Osteoblast (primary cell): ENCODE data around the gene DMD. TPM values are rescaled to one million over a fixed set of nuclear protein-coding genes. Genes with fewer than 3 reads are reported as not detected.

Experiments used
- DNase-seq: peaks from one replicate; pipeline ENCODE4 v3.0.0; 2011; ENCODE audit warnings: low spot score, mixed read lengths; ENCODE audit not compliant: insufficient read length; ENCODE audit errors: missing footprints
- H2AFZ ChIP-seq: 2 replicates; pipeline ENCODE4 v1.6.0; 2011; ENCODE audit warnings: mild to moderate bottlenecking, low read length
- H3K27ac ChIP-seq: 2 replicates; pipeline ENCODE4 v1.5.1; 2011; ENCODE audit warnings: mild to moderate bottlenecking, low read depth, low read length, moderate library complexity
- H3K27me3 ChIP-seq: 2 replicates; pipeline ENCODE4 v1.6.0; 2012; ENCODE audit warnings: mild to moderate bottlenecking, control low read depth, inconsistent platforms, low read length, moderate library complexity; ENCODE audit not compliant: insufficient read depth
- H3K36me3 ChIP-seq: 2 replicates; pipeline ENCODE4 v1.5.1; 2011; ENCODE audit warnings: mild to moderate bottlenecking, low read length, control low read depth, moderate library complexity; ENCODE audit not compliant: insufficient read depth
- H3K4me1 ChIP-seq: 2 replicates; pipeline ENCODE4 v1.5.1; 2011; ENCODE audit warnings: mild to moderate bottlenecking, low read length, control low read depth, moderate library complexity; ENCODE audit not compliant: insufficient read depth
- H3K4me2 ChIP-seq: 2 replicates; pipeline ENCODE4 v1.6.0; 2011; ENCODE audit warnings: mild to moderate bottlenecking, low read length; ENCODE audit not compliant: insufficient read depth
- H3K4me3 ChIP-seq: fragments of 200-600 bp; sonication (generic); 3 replicates; pipeline ENCODE4 v1.5.1; 2012; ENCODE audit warnings: mild to moderate bottlenecking, low read length, inconsistent platforms; ENCODE audit not compliant: insufficient read depth
- H3K79me2 ChIP-seq: 2 replicates; pipeline ENCODE4 v1.6.0; 2012; ENCODE audit warnings: mild to moderate bottlenecking, low read length, control low read depth, inconsistent platforms; ENCODE audit not compliant: insufficient read depth
- H3K9me3 ChIP-seq: 2 replicates; pipeline ENCODE4 v1.5.1; 2011; ENCODE audit warnings: low read depth, low read length, control low read depth
- H4K20me1 ChIP-seq: 2 replicates; pipeline ENCODE4 v1.6.0; 2012; ENCODE audit warnings: mild to moderate bottlenecking, low read length, control low read depth; ENCODE audit not compliant: insufficient read depth
- CTCF ChIP-seq: IDR thresholded peaks from 2 replicates; pipeline ENCODE4 v1.5.1; 2011; ENCODE audit warnings: mild to moderate bottlenecking, low read depth, low read length, moderate library complexity; ENCODE audit errors: extremely low read depth
- total RNA-seq: library from RNA; depleted of rRNA; stranded (reverse); fragments of >200 nt; gene quantifications from 2 replicates; pipeline ENCODE4 v1.2.3, GENCODE V29; 2012

DMD gene
- total RNA-seq, 1 donor = 12.7 TPM

GRCh38 chrX:31293409-31293808, 1917.9 kb downstream of the DMD start:
- Histone ChIP-seq H3K9me3 (no peaks in the 10 kb centered on the region), H3K4me2 (no peak overlapping the region), H2AFZ (no peak overlapping the region), H3K79me2 (no peaks in the 10 kb centered on the region), H3K27ac (no peak overlapping the region), H4K20me1 (no peaks in the 10 kb centered on the region), H3K36me3 (no peaks in the 10 kb centered on the region), H3K4me1 (peaks cover 3% of the 10 kb centered on the region), H3K4me3 (no peak overlapping the region), H3K27me3 (no peaks in the 10 kb centered on the region)
- TF ChIP-seq CTCF = no peak
- no peak for DNase-seq

GRCh38 chrX:31291131-31291530, 1920.2 kb downstream of the DMD start:
- no peaks in the 10 kb centered on the region for H4K20me1 ChIP-seq
- H3K27ac ChIP-seq = no peak overlapping the region
- H3K79me2 ChIP-seq = no peaks in the 10 kb centered on the region
- H2AFZ ChIP-seq = no peak overlapping the region
- H3K4me3 ChIP-seq = no peak overlapping the region
- no peaks in the 10 kb centered on the region for H3K36me3 ChIP-seq
- H3K4me1 ChIP-seq = peaks cover 3% of the 10 kb centered on the region
- TF ChIP-seq CTCF = no peak
- no peaks in the 10 kb centered on the region for H3K27me3 ChIP-seq
- DNase-seq = no peak
- H3K4me2 ChIP-seq = no peak overlapping the region
- no peaks in the 10 kb centered on the region for H3K9me3 ChIP-seq

- Histone ChIP-seq H3K9me3 (no peaks in the 10 kb centered on the region), H3K4me1 (peaks cover 3% of the 10 kb centered on the region), H3K79me2 (no peaks in the 10 kb centered on the region), H2AFZ (no peak overlapping the region), H4K20me1 (no peaks in the 10 kb centered on the region), H3K36me3 (no peaks in the 10 kb centered on the region), H3K27ac (no peak overlapping the region), H3K27me3 (no peaks in the 10 kb centered on the region), H3K4me2 (no peak overlapping the region), H3K4me3 (no peak overlapping the region)
- no peak for DNase-seq
- no peak for TF ChIP-seq CTCF
These were observed 1923.5 kb downstream of the DMD start for GRCh38 chrX:31287861-31288260.

GRCh38 chrX:31280580-31280979, 1930.8 kb downstream of the DMD start:
- no peaks in the 10 kb centered on the region for H4K20me1 ChIP-seq
- H3K4me3 ChIP-seq = no peak overlapping the region
- no peaks in the 10 kb centered on the region for H3K36me3 ChIP-seq
- no peaks in the 10 kb centered on the region for H3K79me2 ChIP-seq
- no peak for DNase-seq
- H3K4me1 ChIP-seq = no peaks in the 10 kb centered on the region
- no peak overlapping the region for H3K27ac ChIP-seq
- H3K27me3 ChIP-seq = no peaks in the 10 kb centered on the region
- no peak overlapping the region for H3K4me2 ChIP-seq
- H2AFZ ChIP-seq = no peak overlapping the region
- no peak for TF ChIP-seq CTCF
- H3K9me3 ChIP-seq = no peaks in the 10 kb centered on the region
